ENCODE measurements around the gene PNRC1. TPM values are rescaled to one million over a fixed set of nuclear protein-coding genes. Genes with fewer than 3 reads are reported as not detected.

The PNRC1 gene
- total RNA-seq, 2 donors from 2014 or later, result 671 to 837 TPM

GRCh38 chr6:89067796-89068195 is 12.8 kb upstream of the PNRC1 start:
- peak overlapping the region; percentile 75 for H3K27ac Mint-ChIP-seq
- H3K9me3 ChIP-seq (ENCODE audit: control insufficient read depth, low read length, poor library complexity, severe bottlenecking), result no peaks in the 10 kb centered on the region
- H3K4me1 Mint-ChIP-seq, result peaks cover 5% of the 10 kb centered on the region
- no peak for ATAC-seq
- no peak for DNase-seq
- H3K36me3 Mint-ChIP-seq (ENCODE audit: low read depth), result no peaks in the 10 kb centered on the region
- peaks cover 18% of the 10 kb centered on the region for H3K27me3 Mint-ChIP-seq
- no peak overlapping the region for H3K4me3 Mint-ChIP-seq

- Mint-ChIP-seq H3K27ac (no peak overlapping the region), H3K27me3 (peaks cover 18% of the 10 kb centered on the region), H3K4me1 (peaks cover 5% of the 10 kb centered on the region), H3K4me3 (no peak overlapping the region), H3K36me3 (ENCODE audit: low read depth) (no peaks in the 10 kb centered on the region)
- no peak for ATAC-seq
- H3K9me3 ChIP-seq (ENCODE audit: control insufficient read depth, low read length, poor library complexity, severe bottlenecking), result no peaks in the 10 kb centered on the region
- DNase-seq, result no peak
Observed at GRCh38 chr6:89068695-89069094, 11.9 kb upstream of the PNRC1 start.

GRCh38 chr6:89069536-89070163 is 10.9 kb upstream of the PNRC1 start:
- Mint-ChIP-seq H3K27ac (no peak overlapping the region), H3K36me3 (ENCODE audit: low read depth) (no peaks in the 10 kb centered on the region), H3K4me1 (peaks cover 5% of the 10 kb centered on the region), H3K4me3 (no peak overlapping the region), H3K27me3 (peaks cover 18% of the 10 kb centered on the region)
- ATAC-seq (no peak), DNase-seq (no peak)
- H3K9me3 ChIP-seq (ENCODE audit: control insufficient read depth, low read length, poor library complexity, severe bottlenecking), result no peaks in the 10 kb centered on the region

- no peak for ATAC-seq
- Mint-ChIP-seq H3K27ac (no peak overlapping the region), H3K36me3 (ENCODE audit: low read depth) (no peaks in the 10 kb centered on the region)
Observed at GRCh38 chr6:89071036-89071435, 9.5 kb upstream of the PNRC1 start.

GRCh38 chr6:89073014-89073620 is 7.4 kb upstream of the PNRC1 start:
- Mint-ChIP-seq H3K36me3 (ENCODE audit: low read depth) (no peaks in the 10 kb centered on the region), H3K4me3 (no peak overlapping the region), H3K27me3 (peaks cover under 1% of the 10 kb centered on the region), H3K27ac (no peak overlapping the region), H3K4me1 (peaks cover 7% of the 10 kb centered on the region)
- H3K9me3 ChIP-seq (ENCODE audit: control insufficient read depth, low read length, poor library complexity, severe bottlenecking), result no peaks in the 10 kb centered on the region
- ATAC-seq (no peak), DNase-seq (no peak)

More at GRCh38 chr6:89071036-89071435, 9.5 kb upstream of the PNRC1 start:
- no peaks in the 10 kb centered on the region for H3K9me3 ChIP-seq (ENCODE audit: control insufficient read depth, low read length, poor library complexity, severe bottlenecking)
- Mint-ChIP-seq H3K4me3 (no peak overlapping the region), H3K4me1 (peaks cover 5% of the 10 kb centered on the region), H3K27me3 (peaks cover 18% of the 10 kb centered on the region)
- no peak for DNase-seq

GRCh38 chr6:89073840-89074239 is 6.7 kb upstream of the PNRC1 start:
- Mint-ChIP-seq H3K4me3 (no peak overlapping the region), H3K27me3 (no peaks in the 10 kb centered on the region), H3K36me3 (ENCODE audit: low read depth) (no peaks in the 10 kb centered on the region), H3K4me1 (peaks cover 10% of the 10 kb centered on the region), H3K27ac (no peak overlapping the region)
- DNase-seq, result no peak
- no peak for ATAC-seq
- H3K9me3 ChIP-seq (ENCODE audit: control insufficient read depth, low read length, poor library complexity, severe bottlenecking), result no peaks in the 10 kb centered on the region

- DNase-seq, result peak; percentile 22 to 34 (median 25)
- no peaks in the 10 kb centered on the region for H3K27me3 Mint-ChIP-seq
- ATAC-seq, result peak; percentile 32
Observed at GRCh38 chr6:89079511-89080234, 878 bp upstream of the PNRC1 start.

GRCh38 chr6:89081129-89081422 is 525 bp downstream of the PNRC1 start:
- Mint-ChIP-seq H3K4me1 (peaks cover 52% of the 10 kb centered on the region), H3K36me3 (ENCODE audit: low read depth) (peaks cover 13% of the 10 kb centered on the region), H3K27ac (peak overlapping the region; percentile 97), H3K27me3 (no peaks in the 10 kb centered on the region), H3K4me3 (peak overlapping the region; percentile 93)
- ATAC-seq, result no peak
- peak in 1 of 3 donors; percentile 24 for DNase-seq
- no peaks in the 10 kb centered on the region for H3K9me3 ChIP-seq (ENCODE audit: control insufficient read depth, low read length, poor library complexity, severe bottlenecking)

More at GRCh38 chr6:89079511-89080234, 878 bp upstream of the PNRC1 start:
- peak overlapping the region; percentile 97 for H3K27ac Mint-ChIP-seq
- peak overlapping the region; percentile 93 for H3K4me3 Mint-ChIP-seq
- peaks cover 40% of the 10 kb centered on the region for H3K4me1 Mint-ChIP-seq
- H3K36me3 Mint-ChIP-seq (ENCODE audit: low read depth), result peaks cover 6% of the 10 kb centered on the region
- no peaks in the 10 kb centered on the region for H3K9me3 ChIP-seq (ENCODE audit: control insufficient read depth, low read length, poor library complexity, severe bottlenecking)

GRCh38 chr6:89081423-89082322 is 1.1 kb downstream of the PNRC1 start:
- no peaks in the 10 kb centered on the region for H3K9me3 ChIP-seq (ENCODE audit: control insufficient read depth, low read length, poor library complexity, severe bottlenecking)
- H3K36me3 Mint-ChIP-seq (ENCODE audit: low read depth), result peaks cover 16% of the 10 kb centered on the region
- peaks cover 54% of the 10 kb centered on the region for H3K4me1 Mint-ChIP-seq
- H3K4me3 Mint-ChIP-seq, result peak overlapping the region; percentile 93
- peak; percentile 63 for ATAC-seq
- H3K27ac Mint-ChIP-seq, result peak overlapping the region; percentile 97
- no peaks in the 10 kb centered on the region for H3K27me3 Mint-ChIP-seq
- DNase-seq, result peak; percentile 97 to 99 (median 99)

- ATAC-seq, result no peak
- no peaks in the 10 kb centered on the region for H3K27me3 Mint-ChIP-seq
- peaks cover 18% of the 10 kb centered on the region for H3K36me3 Mint-ChIP-seq (ENCODE audit: low read depth)
- peak overlapping the region; percentile 97 for H3K27ac Mint-ChIP-seq
- H3K4me3 Mint-ChIP-seq, result peak overlapping the region; percentile 93
- no peak for DNase-seq
- H3K9me3 ChIP-seq (ENCODE audit: control insufficient read depth, low read length, poor library complexity, severe bottlenecking), result no peaks in the 10 kb centered on the region
- H3K4me1 Mint-ChIP-seq, result peaks cover 60% of the 10 kb centered on the region
Observed at GRCh38 chr6:89082486-89082891, 1.9 kb downstream of the PNRC1 start.

- Mint-ChIP-seq H3K4me3 (peak overlapping the region; percentile 74), H3K4me1 (peaks cover 63% of the 10 kb centered on the region), H3K27ac (peak overlapping the region; percentile 97), H3K27me3 (no peaks in the 10 kb centered on the region), H3K36me3 (ENCODE audit: low read depth) (peaks cover 18% of the 10 kb centered on the region)
- no peak for DNase-seq
- no peak for ATAC-seq
- H3K9me3 ChIP-seq (ENCODE audit: control insufficient read depth, low read length, poor library complexity, severe bottlenecking), result no peaks in the 10 kb centered on the region
Observed at GRCh38 chr6:89084542-89084941, 4.0 kb downstream of the PNRC1 start.

- H3K36me3 Mint-ChIP-seq (ENCODE audit: low read depth), result peaks cover 18% of the 10 kb centered on the region
- peak overlapping the region; percentile 97 for H3K27ac Mint-ChIP-seq
- H3K4me1 Mint-ChIP-seq, result peaks cover 62% of the 10 kb centered on the region
Observed at GRCh38 chr6:89084954-89085353, 4.4 kb downstream of the PNRC1 start.

More at GRCh38 chr6:89084954-89085353, 4.4 kb downstream of the PNRC1 start:
- H3K27me3 Mint-ChIP-seq, result no peaks in the 10 kb centered on the region
- no peak for DNase-seq
- H3K9me3 ChIP-seq (ENCODE audit: control insufficient read depth, low read length, poor library complexity, severe bottlenecking), result no peaks in the 10 kb centered on the region
- ATAC-seq, result no peak
- H3K4me3 Mint-ChIP-seq, result peak overlapping the region; percentile 74

Measured in T-helper 17 cell (primary cell).